ENCODE data around the gene CEBPE. TPM values are rescaled to one million over a fixed set of nuclear protein-coding genes. Genes with fewer than 3 reads are reported as not detected.

The CEBPE gene
- total and polyA plus RNA-seq, 2 experiments from 2014 or later = not detected

GRCh38 chr14:23125933-23126524 is 7.0 kb upstream of the CEBPE start:
- H3K4me1 ChIP-seq (ENCODE audit: low read depth) = no peaks in the 10 kb centered on the region
- no peak overlapping the region for H3K4me3 ChIP-seq
- DNase-seq (ENCODE audit: low read depth in 1 of 2, low spot score in 1 of 2) = no peak
- no peaks in the 10 kb centered on the region for H3K9me3 ChIP-seq (ENCODE audit: low read depth)
- no peaks in the 10 kb centered on the region for H3K36me3 ChIP-seq
- H3K27ac ChIP-seq = no peak overlapping the region
- TF ChIP-seq CTCF (IDR thresholded peaks at IDR 0.05; ENCODE audit: low read depth, low read length) = no peak
- H3K27me3 ChIP-seq = no peaks in the 10 kb centered on the region

- TF ChIP-seq CTCF (IDR thresholded peaks at IDR 0.05; ENCODE audit: low read depth, low read length) = no peak
- Histone ChIP-seq H3K36me3 (no peaks in the 10 kb centered on the region), H3K9me3 (ENCODE audit: low read depth) (no peaks in the 10 kb centered on the region), H3K4me3 (no peak overlapping the region), H3K27me3 (no peaks in the 10 kb centered on the region), H3K4me1 (ENCODE audit: low read depth) (peaks cover 1% of the 10 kb centered on the region), H3K27ac (no peak overlapping the region)
- no peak for DNase-seq (ENCODE audit: low read depth in 1 of 2, low spot score in 1 of 2)
Measured at GRCh38 chr14:23125011-23125410, 6.0 kb upstream of the CEBPE start.

- no peaks in the 10 kb centered on the region for H3K27me3 ChIP-seq
- no peak for TF ChIP-seq CTCF (IDR thresholded peaks at IDR 0.05; ENCODE audit: low read depth, low read length)
- H3K4me1 ChIP-seq (ENCODE audit: low read depth) = peaks cover 4% of the 10 kb centered on the region
- H3K9me3 ChIP-seq (ENCODE audit: low read depth) = no peaks in the 10 kb centered on the region
- no peak overlapping the region for H3K27ac ChIP-seq
- no peak for DNase-seq (ENCODE audit: low read depth in 1 of 2, low spot score in 1 of 2)
- H3K4me3 ChIP-seq = no peak overlapping the region
- H3K36me3 ChIP-seq = no peaks in the 10 kb centered on the region
Measured at GRCh38 chr14:23124337-23124954, 5.4 kb upstream of the CEBPE start.

GRCh38 chr14:23123419-23123818 is 4.4 kb upstream of the CEBPE start:
- DNase-seq (ENCODE audit: low read depth in 1 of 2, low spot score in 1 of 2) = peak in 1 of 2 donors; percentile 42
- H3K27me3 ChIP-seq = no peaks in the 10 kb centered on the region
- TF ChIP-seq CTCF (IDR thresholded peaks at IDR 0.05; ENCODE audit: low read depth, low read length) = no peak
- no peak overlapping the region for H3K4me3 ChIP-seq
- H3K27ac ChIP-seq = no peak overlapping the region
- H3K4me1 ChIP-seq (ENCODE audit: low read depth) = peaks cover 4% of the 10 kb centered on the region
- no peaks in the 10 kb centered on the region for H3K9me3 ChIP-seq (ENCODE audit: low read depth)
- no peaks in the 10 kb centered on the region for H3K36me3 ChIP-seq

- Histone ChIP-seq H3K36me3 (no peaks in the 10 kb centered on the region), H3K27me3 (no peaks in the 10 kb centered on the region), H3K4me1 (ENCODE audit: low read depth) (peaks cover 4% of the 10 kb centered on the region), H3K4me3 (no peak overlapping the region), H3K9me3 (ENCODE audit: low read depth) (no peaks in the 10 kb centered on the region), H3K27ac (no peak overlapping the region)
- no peak for DNase-seq (ENCODE audit: low read depth in 1 of 2, low spot score in 1 of 2)
- no peak for TF ChIP-seq CTCF (IDR thresholded peaks at IDR 0.05; ENCODE audit: low read depth, low read length)
Measured at GRCh38 chr14:23122086-23122485, 3.0 kb upstream of the CEBPE start.
